HG02571 (cell line): ENCODE data around the gene USP9X.
"Not testable (repeated sequence)": the region's sequence is repeated elsewhere in the genome, so short reads cannot be mapped to it uniquely, and the experiment has no call there.

Experiments
- ATAC-seq: cut with Tn5 transposase; IDR thresholded peaks from one replicate; pipeline ENCODE4 v1.9.1; 2021; ENCODE audit warnings: mild to moderate bottlenecking, moderate library complexity; ENCODE audit not compliant: unreplicated experiment

USP9X gene

DNA sequence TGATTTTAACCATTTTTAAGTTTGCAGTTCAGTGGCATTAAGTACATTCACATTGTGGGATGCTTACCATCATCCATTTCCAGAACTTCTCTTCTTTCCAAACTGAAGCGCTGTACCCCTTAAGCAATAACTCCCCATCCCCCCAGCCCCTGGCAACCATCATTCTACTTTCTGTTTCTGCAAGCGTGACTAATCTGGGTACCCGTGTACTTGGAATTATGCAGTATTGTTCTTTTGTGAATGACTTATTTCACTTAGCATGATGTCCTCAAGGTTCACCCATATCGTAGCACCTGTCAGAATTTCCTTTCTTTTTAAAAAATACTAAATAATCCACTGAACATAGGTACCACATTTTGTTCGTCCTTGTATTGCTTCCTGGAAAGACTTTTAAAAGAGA lies 32.9 kb downstream of the USP9X start:
- no peak for ATAC-seq

DNA sequence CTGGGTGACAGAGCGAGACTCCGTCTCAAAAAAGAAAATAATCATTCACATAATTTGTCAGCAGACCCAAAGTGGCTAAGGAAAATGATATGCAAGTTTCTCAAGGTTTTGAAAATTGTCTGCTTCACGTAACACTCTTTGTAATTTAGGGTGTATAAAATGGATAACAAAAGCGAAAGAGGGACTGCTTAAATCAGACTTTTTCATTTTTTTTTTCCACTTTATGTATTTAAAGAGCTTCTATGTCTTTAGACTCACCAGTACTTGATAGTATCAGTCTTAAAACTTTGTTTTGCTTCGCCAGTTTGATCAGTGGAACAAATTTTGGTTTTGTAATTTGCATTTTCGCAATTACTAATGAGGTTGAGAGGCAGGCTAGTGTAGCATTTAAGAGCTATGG lies 34.6 kb downstream of the USP9X start:
- ATAC-seq: no peak

DNA sequence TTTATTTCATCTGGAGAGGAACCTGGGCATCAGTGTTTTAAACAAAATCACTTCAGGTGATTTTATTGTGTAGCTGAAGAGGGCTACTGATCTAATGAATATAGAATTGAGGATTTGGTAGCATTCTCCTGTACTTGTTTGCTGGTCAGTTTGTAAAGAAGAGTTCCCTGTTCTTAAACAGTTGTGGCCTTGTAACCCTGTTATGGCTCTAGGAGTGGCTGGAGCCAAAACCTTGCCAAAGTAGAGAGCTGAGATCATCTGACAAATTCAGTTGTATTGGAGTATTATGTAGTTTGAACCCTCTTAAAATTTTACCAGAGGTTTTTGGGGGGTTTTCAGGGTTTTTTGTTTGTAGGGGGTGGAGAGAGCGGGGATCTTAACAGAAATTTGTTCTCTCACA lies 36.5 kb downstream of the USP9X start:
- no peak for ATAC-seq

DNA sequence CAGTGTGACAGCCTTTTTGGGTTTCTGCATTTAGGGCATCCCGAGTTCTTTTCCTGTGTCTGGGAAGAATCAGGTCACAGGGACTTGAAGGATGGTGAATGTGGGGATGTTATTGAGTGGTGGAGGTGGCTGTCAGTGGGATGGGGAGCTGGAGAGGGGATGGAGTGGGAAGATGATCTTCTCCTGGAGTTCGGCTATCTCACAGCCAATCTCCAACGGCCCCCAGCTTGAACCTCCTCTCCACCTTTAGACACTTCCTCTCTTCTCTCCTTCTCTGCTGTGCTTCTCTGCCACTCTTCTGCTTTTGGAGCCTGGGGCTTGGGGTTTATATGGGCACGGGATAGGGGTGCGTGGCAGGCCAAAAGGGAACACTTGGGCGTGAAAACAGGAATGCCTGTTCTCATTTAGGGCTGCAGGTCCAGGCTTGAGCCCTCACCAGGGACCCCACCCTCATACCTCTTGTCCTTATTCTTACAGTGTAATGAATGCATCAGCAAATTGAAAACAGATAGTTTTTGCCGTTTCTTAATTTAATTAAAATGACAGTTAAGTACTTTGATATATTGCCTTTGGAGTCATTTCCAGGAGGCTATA lies 37.5 kb downstream of the USP9X start:
- ATAC-seq: no peak

DNA sequence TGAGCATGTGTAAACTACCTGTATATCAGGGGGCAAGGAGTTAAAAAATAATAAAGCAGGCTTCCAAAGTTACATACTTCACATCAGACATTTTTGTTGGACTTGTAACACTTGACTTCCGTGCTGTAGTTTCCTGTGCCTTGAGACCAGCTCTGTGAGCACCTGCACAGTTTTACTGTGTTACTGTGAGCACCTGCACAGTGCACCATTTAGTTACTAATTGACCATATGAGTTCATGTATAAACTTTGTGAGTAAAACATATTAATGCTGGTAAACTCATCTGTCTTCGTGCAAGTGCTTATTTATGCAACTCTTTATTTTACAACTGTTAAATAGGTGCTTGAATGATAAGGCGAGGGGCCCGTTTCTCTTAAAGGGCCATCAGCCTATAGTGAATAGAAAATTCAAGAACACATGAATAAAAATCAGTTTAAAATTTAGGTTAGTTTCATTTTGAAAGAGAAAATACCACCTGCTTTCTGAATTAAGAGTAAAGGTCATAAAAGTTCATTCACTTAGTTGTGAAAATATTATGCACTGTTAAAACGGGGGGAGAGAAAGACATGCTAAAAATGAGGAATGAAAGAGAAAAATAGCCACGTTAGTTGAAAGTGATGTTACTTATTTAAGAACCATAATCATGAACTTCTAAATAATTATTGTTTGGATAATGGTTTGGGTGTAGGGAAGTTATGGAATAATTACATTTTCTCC lies 42.4 kb downstream of the USP9X start:
- ATAC-seq: no peak

DNA sequence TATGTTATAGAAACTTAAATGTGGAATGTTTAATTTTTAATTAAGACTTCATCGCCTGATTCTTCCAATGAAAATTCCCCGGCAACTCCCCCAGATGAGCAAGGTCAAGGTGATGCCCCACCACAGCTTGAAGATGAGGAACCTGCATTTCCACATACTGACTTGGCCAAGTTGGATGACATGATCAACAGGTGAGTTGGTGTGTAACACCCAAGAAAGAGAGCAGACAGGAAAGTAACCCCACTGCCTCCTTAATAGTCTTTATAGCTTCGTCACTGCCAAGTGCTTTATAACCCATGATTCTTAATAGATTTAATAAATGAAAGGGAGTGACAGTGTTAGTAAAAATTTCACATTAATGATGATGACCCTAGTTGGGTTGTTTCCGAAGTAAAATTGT lies 43.7 kb downstream of the USP9X start:
- ATAC-seq: no peak

DNA sequence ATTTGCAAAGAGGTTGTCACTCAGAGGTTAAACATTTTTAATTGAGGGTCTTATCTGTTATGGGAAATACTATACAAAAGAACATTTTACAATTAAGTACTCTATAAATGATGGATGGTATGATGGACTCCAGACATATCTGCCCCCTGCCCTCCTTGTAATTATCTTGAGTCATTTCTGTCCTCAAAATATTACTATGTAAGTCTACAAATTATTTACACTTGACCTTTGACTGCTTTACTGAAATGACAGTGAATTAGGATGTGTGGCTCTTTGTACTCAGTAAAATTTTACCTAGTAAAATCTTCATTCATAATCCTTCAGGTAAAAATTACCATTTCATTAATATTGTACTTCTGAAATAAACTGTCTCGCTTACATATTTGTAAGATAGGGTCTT lies 46.5 kb downstream of the USP9X start:
- ATAC-seq: no peak

DNA sequence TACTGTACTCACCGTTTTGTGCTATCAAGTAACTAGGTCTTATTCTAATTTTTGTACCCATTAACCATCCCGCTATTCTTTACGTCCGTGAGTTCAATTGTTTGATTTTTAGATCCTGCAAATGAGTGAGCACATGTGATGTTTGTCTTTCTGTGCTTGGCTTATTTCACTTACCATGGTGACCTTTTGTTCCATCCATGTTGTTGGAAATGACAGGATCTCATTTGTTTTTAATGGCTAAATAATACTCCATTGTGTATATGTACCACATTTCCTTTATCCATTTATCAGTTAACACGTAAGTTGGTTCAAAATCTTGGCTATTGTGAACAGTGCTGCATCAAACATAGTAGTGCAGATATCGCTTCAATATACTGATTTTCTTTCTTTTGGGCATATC lies 48.3 kb downstream of the USP9X start:
- ATAC-seq: no peak

DNA sequence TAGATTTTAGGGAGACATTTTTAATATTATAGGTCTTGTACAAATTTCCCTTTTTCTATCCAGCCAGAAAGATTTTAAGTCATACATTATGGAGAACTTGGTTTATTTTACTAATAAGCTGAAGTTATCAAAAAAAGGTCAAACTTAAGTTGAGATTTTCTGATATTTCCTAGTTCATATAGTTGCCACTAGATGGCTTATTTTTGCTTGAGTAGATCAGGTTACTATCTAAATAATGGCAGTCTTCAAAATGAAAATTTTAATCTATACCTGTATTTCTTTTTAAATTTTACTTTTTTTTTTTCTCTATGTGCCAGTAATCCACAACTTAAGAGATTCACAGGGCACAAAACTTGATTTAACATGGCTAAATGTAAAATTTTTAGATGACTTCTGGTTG lies 52.3 kb downstream of the USP9X start:
- ATAC-seq: no peak

DNA sequence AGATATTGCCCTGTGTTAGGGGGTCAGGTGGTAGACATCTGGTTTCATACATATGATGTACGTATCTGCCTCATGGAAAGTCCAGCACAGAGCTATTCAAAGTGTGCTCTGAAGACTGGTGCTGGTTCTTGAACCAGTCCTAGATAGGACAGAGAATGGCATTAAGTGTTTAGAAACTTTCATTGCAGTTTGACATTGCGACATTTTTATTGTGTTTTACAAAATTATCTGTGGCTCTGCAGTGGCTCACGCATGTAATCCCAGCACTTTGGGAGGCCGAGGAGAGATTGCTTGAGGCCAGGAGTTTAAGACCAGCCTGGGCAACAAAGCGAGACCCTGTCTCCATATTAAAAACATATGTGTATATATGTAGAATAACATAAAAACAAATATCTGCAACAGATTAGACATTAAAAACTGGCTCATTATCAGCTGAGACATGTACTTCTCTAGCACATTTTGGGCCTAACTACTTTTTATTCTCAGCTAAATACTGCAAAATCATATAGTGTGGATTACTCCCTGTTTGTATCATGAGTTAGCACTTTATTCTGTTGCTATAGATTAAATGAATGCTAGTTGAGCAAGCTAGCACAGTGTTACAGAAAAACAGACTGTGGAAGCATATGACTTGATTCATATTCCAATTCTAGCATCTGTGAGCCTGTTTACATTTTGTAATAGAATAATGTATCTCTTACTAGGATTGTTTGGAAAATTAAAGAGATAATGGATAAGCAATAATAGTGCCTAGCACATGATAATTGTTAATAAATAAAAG lies 57.1 kb downstream of the USP9X start:
- no peak for ATAC-seq

DNA sequence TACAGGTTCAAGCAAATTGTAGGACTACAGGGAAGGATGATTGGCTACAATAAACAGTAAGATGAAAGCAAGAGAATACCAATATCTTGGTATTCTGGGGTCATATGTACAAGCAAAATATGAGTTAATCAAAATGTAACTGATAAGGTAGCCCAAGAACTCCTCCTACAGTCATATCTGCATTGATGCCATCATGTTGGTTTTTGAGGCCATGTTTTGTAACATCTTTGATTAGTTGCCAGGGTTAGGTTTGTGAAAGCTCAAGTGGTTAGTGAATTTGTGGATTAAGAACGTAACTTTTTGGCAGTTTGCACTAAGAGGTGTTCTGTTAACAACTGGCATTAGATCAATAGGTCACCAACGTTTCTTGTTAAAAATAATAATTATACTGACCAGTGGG lies 59.6 kb downstream of the USP9X start:
- no peak for ATAC-seq

DNA sequence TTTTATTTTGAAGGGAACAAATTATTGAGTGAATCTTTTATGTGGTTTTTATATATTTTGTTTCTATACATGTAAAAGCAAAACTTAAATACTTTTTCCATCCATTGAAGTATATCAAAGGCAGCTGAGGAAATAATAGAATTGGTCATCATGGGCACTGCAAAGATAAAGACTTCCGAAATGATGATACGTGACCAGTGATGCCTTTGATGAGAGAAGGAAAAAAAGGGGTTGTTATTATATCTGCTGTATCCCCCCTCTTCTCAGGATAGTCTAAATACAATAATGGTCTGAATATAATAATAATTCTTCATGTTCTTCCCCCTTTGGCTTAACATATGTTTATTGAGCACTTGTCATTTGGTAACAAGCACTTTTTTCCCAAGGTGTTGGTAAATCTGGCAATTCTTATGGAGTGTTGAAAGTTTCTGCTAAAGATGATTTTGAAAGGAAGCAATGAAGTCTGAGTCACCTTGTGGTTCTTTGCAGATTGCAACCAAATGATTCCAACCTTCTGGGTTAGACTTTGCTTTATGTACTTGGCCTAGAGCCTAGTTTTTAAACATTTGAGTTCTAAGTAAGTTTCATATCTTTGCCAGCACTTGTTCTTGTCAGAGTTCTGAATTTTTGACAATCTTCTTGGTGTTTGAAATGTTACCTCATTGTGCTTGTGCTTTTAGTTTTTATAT lies 60.8 kb downstream of the USP9X start:
- ATAC-seq: no peak

DNA sequence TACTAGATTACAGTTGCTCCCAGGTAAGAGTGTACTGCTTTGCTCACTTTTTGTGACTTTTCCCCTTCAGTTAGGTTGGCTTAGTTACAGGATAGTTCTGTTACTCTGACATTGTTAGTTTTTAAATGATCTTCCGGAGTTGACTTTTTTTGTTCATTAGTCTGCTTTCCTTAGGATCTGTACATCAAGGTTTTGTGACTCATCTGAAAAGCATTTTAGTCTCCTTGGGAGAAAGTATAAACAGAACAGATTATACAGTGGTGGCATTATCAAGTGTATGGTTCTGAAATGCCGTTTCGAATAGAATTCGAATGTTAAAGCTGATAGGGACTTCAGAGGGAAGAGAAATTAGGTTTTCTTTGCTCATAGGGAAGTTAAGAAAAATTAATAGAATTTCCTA lies 63.3 kb downstream of the USP9X start:
- no peak for ATAC-seq

DNA sequence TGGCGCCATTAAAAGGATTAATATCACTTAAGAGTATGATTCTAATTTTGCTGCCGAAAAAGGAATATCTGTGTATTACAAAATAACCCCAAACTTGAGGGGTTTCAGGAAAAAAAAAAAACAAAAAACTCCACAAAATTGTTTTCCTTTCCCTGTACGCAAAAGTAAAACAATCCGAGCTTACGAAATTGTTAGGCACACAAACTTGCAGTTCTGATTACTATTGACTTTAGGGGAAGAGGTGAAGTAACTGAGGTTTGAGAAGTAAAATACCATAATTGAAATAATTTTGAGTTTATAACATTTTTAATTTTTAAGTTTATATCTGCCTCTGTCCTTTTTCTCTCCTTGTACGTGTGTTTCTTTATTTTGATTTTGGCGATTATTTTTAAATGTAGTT lies 64.8 kb downstream of the USP9X start:
- no peak for ATAC-seq

DNA sequence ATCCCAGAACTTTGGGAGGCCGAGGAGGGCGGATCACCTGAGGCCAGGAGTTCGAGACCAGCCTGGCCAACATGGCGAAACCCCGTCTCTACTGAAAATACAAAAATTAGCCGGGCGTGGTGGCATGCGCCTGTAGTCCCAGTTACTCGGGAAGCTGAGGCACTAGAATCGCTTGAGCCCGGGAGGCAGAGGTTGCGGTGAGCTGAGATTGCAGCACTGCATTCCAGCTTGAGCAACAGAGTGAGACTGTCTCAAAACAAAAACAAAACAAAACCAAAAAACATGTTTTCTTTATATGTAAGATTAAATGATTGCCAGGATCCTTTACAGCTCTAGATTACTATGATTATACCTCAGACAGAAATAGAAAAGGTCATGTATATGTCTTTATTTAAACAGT lies 66.5 kb downstream of the USP9X start:
- not testable (repeated sequence) for ATAC-seq

DNA sequence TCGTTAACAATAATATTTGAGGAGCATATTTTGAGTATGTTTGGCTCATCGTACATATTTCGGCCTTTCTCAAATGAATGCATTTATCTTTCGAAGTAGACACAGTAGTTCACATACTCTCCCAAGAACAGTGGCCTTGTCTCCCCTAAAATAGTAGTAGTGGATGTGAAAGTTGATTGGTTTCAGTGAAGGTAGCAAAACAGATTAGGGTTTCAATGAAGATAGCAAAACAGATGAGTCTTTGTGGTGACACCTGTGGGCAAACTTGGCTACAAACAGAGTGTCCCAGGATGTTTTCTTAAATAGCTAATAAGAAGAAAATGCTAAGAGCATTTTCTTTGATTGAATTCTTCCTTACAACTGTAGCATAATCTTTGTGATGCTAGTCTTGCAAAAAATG lies 67.0 kb downstream of the USP9X start:
- no peak for ATAC-seq

DNA sequence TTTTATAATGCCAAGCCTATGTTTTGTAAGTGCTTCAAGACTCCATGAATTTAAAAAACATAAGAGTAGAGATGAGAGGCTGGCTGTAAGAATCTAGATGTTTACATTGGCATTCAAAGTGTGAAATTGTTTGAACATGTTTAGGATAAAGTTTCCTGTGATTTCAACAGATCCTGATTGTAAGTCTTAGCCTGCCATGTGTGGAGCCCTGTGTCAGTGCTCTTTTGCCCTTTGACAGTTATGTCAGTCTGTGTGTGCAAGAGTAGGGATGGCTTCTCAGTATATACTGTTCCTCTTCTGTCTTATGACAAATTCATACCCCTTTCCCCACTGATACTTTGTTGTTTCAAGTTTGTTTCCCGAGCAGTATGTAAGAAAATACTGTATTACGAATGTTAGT lies 68.2 kb downstream of the USP9X start:
- no peak for ATAC-seq

DNA sequence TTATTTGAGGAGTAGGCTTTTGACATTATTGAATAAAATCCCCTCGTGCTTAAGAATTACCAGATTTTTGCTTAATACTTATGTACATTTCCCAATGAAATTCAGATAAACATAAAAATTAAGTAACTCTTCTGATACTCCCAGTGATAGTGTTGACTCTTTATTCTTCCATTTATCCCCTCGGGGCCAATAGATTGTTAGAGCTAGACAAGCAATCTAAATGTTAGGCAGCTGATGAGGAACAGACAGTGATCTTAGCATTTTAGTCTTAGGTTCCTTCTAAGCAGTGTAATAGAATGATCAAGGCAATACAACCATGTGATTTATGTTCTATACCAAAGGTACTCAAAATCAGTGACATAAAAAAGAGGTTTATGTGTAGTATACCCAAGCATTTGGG lies 68.7 kb downstream of the USP9X start:
- no peak for ATAC-seq

DNA sequence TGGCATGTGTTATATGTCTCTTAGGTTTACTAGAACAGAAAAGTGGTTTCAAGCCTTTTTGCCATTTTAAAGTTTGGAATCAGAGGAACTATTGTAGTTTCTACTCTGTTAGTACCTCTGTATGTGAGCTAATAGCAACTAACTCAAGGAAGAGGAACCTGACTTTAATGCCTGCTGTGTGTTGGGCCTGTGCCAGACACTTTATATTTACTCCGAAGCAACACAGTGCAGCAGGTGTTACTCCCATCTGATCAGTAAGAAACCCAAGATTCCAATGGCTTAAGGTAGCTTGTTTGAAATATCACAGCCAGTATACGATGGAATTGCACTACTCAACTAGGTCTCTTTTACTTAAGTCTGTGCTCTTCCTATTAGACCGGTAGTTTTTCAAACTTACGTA lies 79.2 kb downstream of the USP9X start:
- no peak for ATAC-seq

DNA sequence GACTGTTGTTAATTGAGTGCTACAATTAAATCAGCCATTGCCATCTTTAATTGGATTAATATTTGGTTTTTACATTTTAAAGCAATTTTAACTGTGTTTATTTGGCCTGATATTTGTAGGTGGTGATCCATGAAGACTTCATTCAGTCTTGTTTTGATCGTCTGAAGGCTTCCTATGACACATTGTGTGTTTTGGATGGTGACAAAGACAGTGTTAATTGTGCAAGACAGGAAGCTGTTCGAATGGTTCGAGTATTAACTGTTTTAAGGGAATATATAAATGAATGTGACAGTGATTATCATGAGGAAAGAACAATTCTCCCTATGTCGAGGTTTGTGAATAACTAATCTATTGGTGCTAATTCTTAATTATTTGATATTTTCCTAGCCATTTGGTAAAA lies 82.6 kb downstream of the USP9X start:
- no peak for ATAC-seq

DNA sequence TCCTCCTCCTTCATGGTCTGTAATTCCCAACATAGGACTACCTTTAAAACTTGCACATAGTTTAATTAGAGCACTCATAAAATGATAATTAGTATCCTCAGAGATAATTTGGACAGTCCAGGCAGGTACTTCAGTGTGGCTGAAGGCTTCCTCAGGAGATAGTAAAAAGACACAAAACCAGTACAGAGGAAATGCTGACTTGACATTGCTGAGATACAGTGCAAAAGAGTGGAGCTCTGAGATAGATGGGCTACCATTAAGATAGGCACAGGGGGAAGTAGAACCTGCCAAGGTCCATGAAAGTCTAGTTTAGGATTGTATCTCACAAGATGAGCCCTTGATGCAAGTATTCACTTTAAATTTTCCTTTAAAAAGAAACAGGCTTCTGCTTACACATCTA lies 91.0 kb downstream of the USP9X start:
- ATAC-seq: no peak

DNA sequence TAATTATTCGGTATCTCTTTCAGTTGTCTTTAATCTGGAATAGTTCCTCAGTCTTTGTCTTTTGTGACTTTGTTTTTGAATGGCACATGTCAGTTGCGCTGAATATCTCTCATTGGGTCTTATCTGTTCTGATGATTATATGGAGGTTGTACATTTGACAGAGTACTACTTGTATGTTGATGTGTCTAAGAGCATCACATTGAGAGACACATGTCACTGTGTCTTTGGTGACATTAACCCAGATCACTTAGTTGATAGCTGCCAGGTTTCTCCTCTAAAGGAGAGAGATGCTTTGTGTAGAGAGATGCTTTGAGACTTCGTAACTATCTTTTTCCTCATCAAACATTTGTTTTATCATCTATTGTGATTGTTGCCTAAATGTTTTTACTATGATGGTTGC lies 92.1 kb downstream of the USP9X start:
- no peak for ATAC-seq
